ENCODE measurements around the gene RNU2-63P. TPM values are rescaled to one million over a fixed set of nuclear protein-coding genes. Genes with fewer than 3 reads are reported as not detected.
A peak's percentile ranks its signal among the peaks of the same experiment; 100 is the strongest.
"Not testable (repeated sequence)": the region's sequence is repeated elsewhere in the genome, so short reads cannot be mapped to it uniquely, and the experiment has no call there.

Gene RNU2-63P
- total and polyA plus RNA-seq, 4 donors: 30.7 TPM; not detected in 3

DNA sequence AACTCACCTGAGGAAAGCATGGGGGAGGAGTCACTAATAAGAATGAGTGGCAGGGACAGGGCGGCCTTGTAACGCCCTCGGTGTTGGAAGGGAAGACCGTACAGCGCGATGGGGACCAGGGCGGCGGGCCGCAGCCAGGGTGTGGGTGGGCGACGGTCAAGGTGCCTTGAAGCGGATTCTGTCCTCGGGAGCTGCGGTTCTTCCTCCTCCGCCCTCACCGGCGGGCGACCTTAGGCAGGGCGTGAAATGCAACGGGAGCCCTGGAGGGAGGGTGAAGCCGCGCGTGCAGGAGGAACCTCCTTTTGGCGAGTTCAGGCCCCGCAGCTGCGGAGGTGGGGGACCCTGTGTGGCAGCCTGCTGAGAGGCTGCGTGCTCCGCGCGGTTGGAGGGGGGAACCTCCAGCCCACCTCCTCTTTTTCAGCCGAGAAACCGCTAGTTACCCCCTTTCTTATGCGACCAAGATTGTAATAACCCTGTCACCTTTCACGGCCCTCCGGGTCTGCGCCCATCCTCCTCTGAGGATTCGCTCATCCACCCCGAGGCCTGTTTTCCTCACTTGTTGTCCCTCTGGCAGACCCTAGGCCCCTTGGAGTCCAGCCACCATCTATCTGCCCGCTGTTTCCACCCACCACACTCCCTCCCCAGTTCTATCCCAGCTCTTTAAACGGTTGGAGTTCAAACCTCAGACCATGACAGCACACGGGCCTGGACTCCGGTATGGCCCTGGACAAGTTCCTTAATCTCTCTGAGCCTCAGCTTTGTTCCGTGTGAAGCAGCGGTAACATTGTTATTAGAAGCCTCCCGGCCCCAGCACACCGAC lies 823 bp upstream of the RNU2-63P start:
- H3K27ac ChIP-seq (ENCODE audit: low read depth, low read length): peak overlapping the region; percentile 84
- peaks cover 2% of the 10 kb centered on the region for H3K36me3 ChIP-seq (ENCODE audit: control insufficient read depth, insufficient read depth, low read length)
- DNase-seq (ENCODE audit: low read depth in 4 of 6, low spot score in 6 of 6): peak in 5 of 6 donors; percentile 8 to 54 (median 32)
- peaks cover 8% of the 10 kb centered on the region for H3K4me1 ChIP-seq (ENCODE audit: control insufficient read depth, insufficient read depth, low read length)
- no peaks in the 10 kb centered on the region for H3K27me3 ChIP-seq (ENCODE audit: control insufficient read depth, insufficient read depth, low read length)
- 18% methylated on average over 45 of the region's 46 CpGs for WGBS (ENCODE audit: insufficient coverage)
- no peaks in the 10 kb centered on the region for H3K9me3 ChIP-seq (ENCODE audit: control insufficient read depth, insufficient read depth, low read length)
- H3K4me3 ChIP-seq (ENCODE audit: low read depth, low read length): peak overlapping the region; percentile 74

DNA sequence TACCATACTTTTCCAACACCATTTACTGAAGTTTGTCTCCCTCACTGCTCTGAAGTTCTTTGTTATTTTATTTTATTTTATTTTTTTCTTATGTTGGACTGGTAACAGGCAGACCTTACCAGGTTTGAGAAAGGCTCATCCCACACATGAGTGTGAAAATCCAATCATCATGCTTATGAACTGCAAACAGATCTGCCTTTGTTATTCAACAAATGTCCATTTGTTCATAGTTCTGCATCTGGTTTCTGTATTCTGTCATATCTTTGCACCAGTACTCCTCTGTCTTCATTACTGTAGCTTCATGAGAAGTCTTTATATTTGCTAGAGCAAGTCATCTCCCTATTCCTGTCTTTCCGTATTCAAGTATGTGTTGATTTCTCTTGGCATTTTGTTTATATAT lies 5.3 kb downstream of the RNU2-63P start:
- Histone ChIP-seq H3K9me3 (ENCODE audit: control insufficient read depth, insufficient read depth, low read length) (no peaks in the 10 kb centered on the region), H3K4me3 (ENCODE audit: low read depth, low read length) (no peak overlapping the region), H3K27me3 (ENCODE audit: control insufficient read depth, insufficient read depth, low read length) (no peaks in the 10 kb centered on the region), H3K27ac (ENCODE audit: low read depth, low read length) (peak overlapping the region; percentile 72), H3K36me3 (ENCODE audit: control insufficient read depth, insufficient read depth, low read length) (no peaks in the 10 kb centered on the region), H3K4me1 (ENCODE audit: control insufficient read depth, insufficient read depth, low read length) (peaks cover 10% of the 10 kb centered on the region)
- DNase-seq (ENCODE audit: low read depth in 4 of 6, low spot score in 6 of 6): peak in 1 of 6 donors; percentile 30
- no CpG with 5 or more reads among the region's 1 CpG for WGBS (ENCODE audit: insufficient coverage)

DNA sequence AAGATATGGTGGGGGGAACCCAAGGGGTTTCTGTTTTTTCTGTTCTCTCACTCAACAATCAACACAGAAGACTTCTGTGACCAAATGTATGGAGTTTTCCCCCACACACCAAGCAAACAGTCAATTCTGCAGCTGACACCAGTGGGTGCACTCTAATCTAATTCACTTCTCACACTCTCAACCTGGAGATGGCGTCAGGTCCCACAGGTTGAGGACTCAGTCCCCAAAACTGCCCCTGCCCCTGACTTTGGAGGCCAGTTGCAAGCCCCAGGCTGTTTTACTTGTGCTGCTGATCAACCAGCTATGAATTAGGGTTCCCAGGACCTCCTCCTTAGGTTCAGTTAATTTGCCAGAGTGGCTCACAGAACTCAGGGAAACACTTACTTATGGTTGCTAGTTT lies 6.2 kb downstream of the RNU2-63P start:
- DNase-seq (ENCODE audit: low read depth in 4 of 6, low spot score in 6 of 6): no peak
- H3K27me3 ChIP-seq (ENCODE audit: control insufficient read depth, insufficient read depth, low read length): no peaks in the 10 kb centered on the region
- H3K4me3 ChIP-seq (ENCODE audit: low read depth, low read length): no peak overlapping the region
- H3K4me1 ChIP-seq (ENCODE audit: control insufficient read depth, insufficient read depth, low read length): peaks cover 10% of the 10 kb centered on the region
- no peak overlapping the region for H3K27ac ChIP-seq (ENCODE audit: low read depth, low read length)
- WGBS (ENCODE audit: insufficient coverage): 75% methylated on average over 1 of the region's 1 CpG
- H3K9me3 ChIP-seq (ENCODE audit: control insufficient read depth, insufficient read depth, low read length): no peaks in the 10 kb centered on the region
- no peaks in the 10 kb centered on the region for H3K36me3 ChIP-seq (ENCODE audit: control insufficient read depth, insufficient read depth, low read length)

DNA sequence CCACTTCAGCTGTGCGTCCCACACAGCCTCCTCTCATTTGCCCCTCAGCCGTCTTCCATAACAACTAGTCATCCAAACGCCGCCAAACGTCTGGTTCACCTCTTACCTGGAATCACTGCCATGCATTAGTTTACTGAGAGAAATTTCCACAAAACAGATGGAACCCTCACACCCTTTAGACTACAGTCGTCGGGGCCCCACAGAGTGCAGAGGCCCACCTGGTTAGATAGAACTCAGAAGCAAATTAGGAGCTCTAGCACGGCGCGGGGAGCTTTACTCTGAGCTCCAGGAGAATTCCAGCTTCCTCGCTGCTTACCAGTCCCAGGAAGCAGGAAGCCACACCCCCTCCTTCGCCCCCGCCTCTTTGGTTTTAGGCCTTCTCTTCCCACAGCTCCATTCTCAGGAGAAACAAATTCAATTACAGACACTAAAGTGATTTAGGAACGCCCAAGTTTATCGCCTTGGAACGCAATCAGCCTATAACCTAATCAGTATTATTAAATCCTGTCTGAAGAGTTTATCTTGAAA lies 9.4 kb downstream of the RNU2-63P start:
- no peak overlapping the region for H3K27ac ChIP-seq (ENCODE audit: low read depth, low read length)
- no peaks in the 10 kb centered on the region for H3K9me3 ChIP-seq (ENCODE audit: control insufficient read depth, insufficient read depth, low read length)
- H3K4me3 ChIP-seq (ENCODE audit: low read depth, low read length): no peak overlapping the region
- no peaks in the 10 kb centered on the region for H3K36me3 ChIP-seq (ENCODE audit: control insufficient read depth, insufficient read depth, low read length)
- peaks cover 3% of the 10 kb centered on the region for H3K27me3 ChIP-seq (ENCODE audit: control insufficient read depth, insufficient read depth, low read length)
- no peak for DNase-seq (ENCODE audit: low read depth in 4 of 6, low spot score in 6 of 6)
- WGBS (ENCODE audit: insufficient coverage): 92% methylated on average over 7 of the region's 16 CpGs
- peaks cover 18% of the 10 kb centered on the region for H3K4me1 ChIP-seq (ENCODE audit: control insufficient read depth, insufficient read depth, low read length)

DNA sequence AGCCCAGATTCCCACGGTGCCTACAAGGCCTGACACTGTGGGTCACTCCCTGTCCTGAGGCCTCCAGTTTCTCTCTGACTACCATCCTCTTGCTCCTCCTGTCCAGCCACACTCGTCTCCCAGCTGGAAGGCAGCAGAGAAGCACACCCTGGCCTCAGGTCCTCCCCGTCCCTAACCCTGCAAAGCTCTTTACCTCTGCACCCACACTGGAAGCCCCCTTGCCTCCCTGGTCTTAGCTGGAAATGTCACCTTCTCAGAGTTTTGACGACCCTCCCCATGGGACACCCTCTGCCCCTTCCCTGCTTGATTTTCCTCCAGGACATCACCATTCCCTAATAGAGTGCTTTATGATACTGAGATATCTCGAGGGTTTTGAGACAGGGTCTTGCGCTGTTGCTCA lies 10.6 kb downstream of the RNU2-63P start:
- no peak overlapping the region for H3K4me3 ChIP-seq (ENCODE audit: low read depth, low read length)
- DNase-seq (ENCODE audit: low read depth in 4 of 6, low spot score in 6 of 6): no peak
- WGBS (ENCODE audit: insufficient coverage): 87% methylated on average over 5 of the region's 6 CpGs
- H3K27me3 ChIP-seq (ENCODE audit: control insufficient read depth, insufficient read depth, low read length): peaks cover 3% of the 10 kb centered on the region
- peaks cover 14% of the 10 kb centered on the region for H3K4me1 ChIP-seq (ENCODE audit: control insufficient read depth, insufficient read depth, low read length)
- H3K36me3 ChIP-seq (ENCODE audit: control insufficient read depth, insufficient read depth, low read length): no peaks in the 10 kb centered on the region
- H3K27ac ChIP-seq (ENCODE audit: low read depth, low read length): no peak overlapping the region
- H3K9me3 ChIP-seq (ENCODE audit: control insufficient read depth, insufficient read depth, low read length): no peaks in the 10 kb centered on the region

DNA sequence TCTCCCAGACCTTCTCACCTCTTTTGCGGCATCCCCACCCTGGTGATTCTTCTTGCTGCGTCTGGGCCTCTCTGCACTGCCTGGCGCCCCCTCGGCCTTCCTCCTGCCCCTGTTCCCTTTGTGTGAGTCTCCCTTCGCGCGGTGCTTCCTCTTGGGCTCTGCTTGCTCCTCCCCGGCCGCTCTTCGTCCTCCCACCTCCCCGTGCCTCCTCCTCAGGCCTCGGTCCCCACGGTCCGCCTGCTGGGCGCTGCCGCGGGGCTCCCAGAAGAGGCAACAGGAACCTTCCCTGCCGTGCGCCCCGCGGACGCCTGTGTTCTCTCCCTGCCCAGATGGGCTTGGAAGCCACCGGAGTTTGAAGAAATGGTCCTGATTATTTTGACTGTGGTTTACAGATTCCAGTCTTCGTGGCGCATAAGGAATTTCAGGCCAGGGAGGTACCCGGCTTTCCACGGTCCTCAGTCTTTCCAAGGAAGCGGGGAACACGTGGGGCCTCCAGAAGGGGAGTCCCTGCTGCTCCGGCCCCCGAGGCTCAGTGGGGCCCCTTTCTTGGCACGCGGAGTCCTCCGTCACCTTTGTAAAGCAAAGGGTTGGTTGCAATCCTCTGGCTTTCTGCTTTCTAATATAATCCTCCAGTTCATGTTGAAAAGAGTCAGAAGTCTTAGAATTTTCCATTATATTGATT lies 13.1 kb downstream of the RNU2-63P start:
- Histone ChIP-seq H3K4me3 (ENCODE audit: low read depth, low read length) (no peak overlapping the region), H3K4me1 (ENCODE audit: control insufficient read depth, insufficient read depth, low read length) (peaks cover 8% of the 10 kb centered on the region), H3K27me3 (ENCODE audit: control insufficient read depth, insufficient read depth, low read length) (peaks cover 3% of the 10 kb centered on the region), H3K36me3 (ENCODE audit: control insufficient read depth, insufficient read depth, low read length) (no peaks in the 10 kb centered on the region), H3K9me3 (ENCODE audit: control insufficient read depth, insufficient read depth, low read length) (no peaks in the 10 kb centered on the region), H3K27ac (ENCODE audit: low read depth, low read length) (no peak overlapping the region)
- WGBS (ENCODE audit: insufficient coverage): 24% methylated on average over 25 of the region's 34 CpGs
- peak in 1 of 6 donors; percentile 20 for DNase-seq (ENCODE audit: low read depth in 4 of 6, low spot score in 6 of 6)

DNA sequence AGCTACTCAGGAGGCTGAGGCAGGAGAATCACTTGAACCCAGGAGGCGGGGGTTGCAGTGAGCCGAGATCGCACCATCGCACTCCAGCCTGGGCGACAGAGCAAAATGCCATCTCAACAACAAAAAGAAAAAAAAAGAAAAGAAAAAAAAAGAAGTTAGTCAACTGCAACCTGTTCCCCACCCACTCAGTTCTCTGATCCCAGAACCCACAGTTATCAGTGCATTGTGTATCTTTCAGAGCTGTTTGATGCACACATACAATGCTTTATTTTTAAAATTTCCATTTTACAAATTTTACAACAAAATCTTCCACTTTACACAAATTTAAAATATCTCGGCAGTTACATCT lies 14.0 kb downstream of the RNU2-63P start:
- no peaks in the 10 kb centered on the region for H3K9me3 ChIP-seq (ENCODE audit: control insufficient read depth, insufficient read depth, low read length)
- no peak for DNase-seq (ENCODE audit: low read depth in 4 of 6, low spot score in 6 of 6)
- H3K27me3 ChIP-seq (ENCODE audit: control insufficient read depth, insufficient read depth, low read length): peaks cover 3% of the 10 kb centered on the region
- H3K27ac ChIP-seq (ENCODE audit: low read depth, low read length): no peak overlapping the region
- H3K36me3 ChIP-seq (ENCODE audit: control insufficient read depth, insufficient read depth, low read length): no peaks in the 10 kb centered on the region
- H3K4me1 ChIP-seq (ENCODE audit: control insufficient read depth, insufficient read depth, low read length): peaks cover 8% of the 10 kb centered on the region
- no peak overlapping the region for H3K4me3 ChIP-seq (ENCODE audit: low read depth, low read length)
- no CpG with 5 or more reads among the region's 6 CpGs for WGBS (ENCODE audit: insufficient coverage)

DNA sequence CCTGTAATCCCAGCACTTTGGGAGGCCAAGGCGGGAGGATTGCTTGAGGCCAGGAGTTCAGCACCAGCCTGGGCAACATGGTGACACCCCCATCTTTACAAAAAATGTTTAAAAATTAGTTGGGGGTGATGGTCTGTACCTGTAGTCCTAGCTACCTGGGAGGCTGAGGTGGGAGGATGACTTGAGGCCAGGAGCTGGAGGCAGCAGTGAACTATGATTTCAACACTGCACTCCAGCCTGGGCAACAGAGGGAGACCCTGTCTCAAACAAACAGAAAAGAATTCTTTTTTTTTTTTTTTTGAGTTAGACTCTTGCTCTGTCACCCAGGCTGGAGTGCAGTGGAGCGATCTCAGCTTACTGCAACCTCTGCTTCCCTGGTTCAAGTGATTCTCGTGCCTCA lies 15.9 kb downstream of the RNU2-63P start:
- not testable (repeated sequence) for DNase-seq (ENCODE audit: low read depth in 4 of 6, low spot score in 6 of 6); H3K4me1 ChIP-seq (ENCODE audit: control insufficient read depth, insufficient read depth, low read length)

DNA sequence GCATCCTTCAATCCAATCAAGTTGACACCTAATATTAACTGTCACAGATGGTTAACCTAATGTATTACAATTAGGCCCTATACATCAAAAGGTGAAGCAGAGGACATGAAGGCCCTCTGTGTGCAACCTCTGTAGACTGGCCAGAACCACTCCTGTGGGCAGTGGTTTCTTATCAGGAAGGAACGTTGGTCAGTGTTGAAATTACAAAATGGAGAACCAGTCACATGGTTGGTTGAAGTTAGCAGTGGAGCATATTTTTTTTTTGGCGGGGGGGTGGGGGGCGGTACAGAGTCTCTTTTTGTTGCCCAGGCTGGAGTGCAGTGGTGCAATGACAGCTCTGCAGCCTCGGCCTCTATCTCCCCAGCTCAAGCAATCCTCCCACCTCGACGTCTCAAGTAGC lies 19.8 kb downstream of the RNU2-63P start:
- Histone ChIP-seq H3K4me3 (ENCODE audit: low read depth, low read length) (no peak overlapping the region), H3K27me3 (ENCODE audit: control insufficient read depth, insufficient read depth, low read length) (no peaks in the 10 kb centered on the region), H3K27ac (ENCODE audit: low read depth, low read length) (no peak overlapping the region), H3K4me1 (ENCODE audit: control insufficient read depth, insufficient read depth, low read length) (no peaks in the 10 kb centered on the region), H3K36me3 (ENCODE audit: control insufficient read depth, insufficient read depth, low read length) (no peaks in the 10 kb centered on the region), H3K9me3 (ENCODE audit: control insufficient read depth, insufficient read depth, low read length) (no peaks in the 10 kb centered on the region)
- 95% methylated on average over 6 of the region's 6 CpGs for WGBS (ENCODE audit: insufficient coverage)
- no peak for DNase-seq (ENCODE audit: low read depth in 4 of 6, low spot score in 6 of 6)

More for the DNA sequence above, 15.9 kb downstream of the RNU2-63P start:
- H3K4me3 ChIP-seq (ENCODE audit: low read depth, low read length); H3K27me3 ChIP-seq (ENCODE audit: control insufficient read depth, insufficient read depth, low read length); H3K36me3 ChIP-seq (ENCODE audit: control insufficient read depth, insufficient read depth, low read length); H3K27ac ChIP-seq (ENCODE audit: low read depth, low read length); H3K9me3 ChIP-seq (ENCODE audit: control insufficient read depth, insufficient read depth, low read length): not testable (repeated sequence)
- WGBS (ENCODE audit: insufficient coverage): 50% methylated on average over 2 of the region's 3 CpGs

Data from spinal cord (tissue), 10 donors.